Measurements from ENCODE around the gene CCT8.
"Not testable (repeated sequence)": the region's sequence is repeated elsewhere in the genome, so short reads cannot be mapped to it uniquely, and the experiment has no call there.

The CCT8 gene

DNA sequence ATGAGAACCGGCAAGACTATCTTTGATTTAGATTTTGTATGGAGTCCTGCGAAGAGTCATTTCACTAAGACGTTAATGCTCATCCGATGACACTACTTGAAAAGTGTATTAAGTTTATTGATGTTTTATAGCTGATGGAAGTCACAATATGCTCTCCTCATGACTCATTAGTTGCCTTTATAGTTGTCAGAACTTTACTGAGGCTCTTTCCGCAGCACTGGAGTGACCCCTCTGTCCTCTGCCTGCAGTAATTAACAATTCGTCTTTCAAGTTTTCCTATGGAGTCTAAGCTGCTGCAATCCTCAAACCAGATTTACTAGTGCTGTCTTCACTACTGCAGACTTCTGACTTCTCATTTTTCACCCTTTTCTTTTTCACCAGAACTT lies 48.1 kb downstream of the CCT8 start:
- Histone ChIP-seq H3K9me3 (ENCODE audit: control insufficient read depth in 5 of 5, low read length in 5 of 5) (no peaks in the 10 kb centered on the region), H3K9ac (ENCODE audit: low read length in 5 of 5) (peak overlapping the region; percentile 93 to 99 (median 99)), H3K36me3 (ENCODE audit: control insufficient read depth in 5 of 5, insufficient read depth in 5 of 5, low read length in 5 of 5) (peaks cover 0 to 6% (median 2%) of the 10 kb centered on the region in 5 donors), H3K27ac (ENCODE audit: low read depth, low read length) (peak overlapping the region; percentile 97), H3K4me3 (ENCODE audit: low read depth in 1 of 5, low read length in 5 of 5) (peak overlapping the region; percentile 78 to 97 (median 95)), H3K4me1 (ENCODE audit: control insufficient read depth in 5 of 5, insufficient read depth in 5 of 5, low read length in 5 of 5) (peaks cover 5 to 26% (median 17%) of the 10 kb centered on the region in 5 donors), H3K27me3 (ENCODE audit: control insufficient read depth in 5 of 5, insufficient read depth in 4 of 5, low read length in 5 of 5) (no peaks in the 10 kb centered on the region)

DNA sequence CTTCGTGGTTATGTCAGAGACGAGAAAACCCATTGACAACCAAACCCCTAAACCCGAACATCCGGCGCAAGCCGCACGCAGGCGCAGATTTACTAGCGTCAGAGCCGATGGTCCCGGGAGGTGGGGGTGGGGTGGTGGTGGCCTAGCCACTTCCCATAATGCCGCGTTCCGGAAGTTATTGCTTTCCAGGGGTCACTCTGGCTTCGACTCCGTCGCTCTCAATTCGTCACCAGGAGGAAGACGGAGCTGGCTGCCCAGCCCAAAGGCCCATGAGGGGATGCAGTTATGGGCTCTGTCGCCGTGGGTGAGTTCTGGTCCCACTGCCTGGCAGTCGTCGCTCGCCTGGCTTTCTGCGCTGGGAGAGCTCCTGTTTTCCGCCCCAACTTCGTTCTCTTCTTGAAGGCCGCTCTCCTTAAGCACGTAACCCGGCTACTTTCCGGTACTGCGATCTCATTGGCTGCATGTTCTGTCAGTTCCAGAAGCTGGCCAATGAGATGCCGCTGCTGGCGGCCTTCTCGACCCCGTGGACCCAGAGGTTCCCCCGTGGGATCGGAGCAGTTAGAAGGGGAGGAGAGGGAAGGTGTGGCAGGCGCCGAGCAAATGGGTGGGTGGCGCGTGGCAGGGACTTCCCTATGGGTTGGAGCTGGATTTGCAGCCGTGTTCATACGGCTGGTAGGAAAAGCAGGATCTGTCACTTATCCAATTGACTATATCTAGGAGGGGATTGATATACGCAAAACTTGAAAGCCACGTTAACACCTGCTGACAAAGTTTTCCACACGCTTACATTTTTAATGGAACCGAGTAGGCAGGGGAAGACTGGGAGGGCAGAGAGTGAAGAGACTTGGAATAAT lies 48.7 kb downstream of the CCT8 start, which contains the start of gene USP16:
Gene USP16 (plus strand): TSS at position 195 of the 854 bp plus-strand sequence. CDS start 3,246 bp downstream, outside the sequence.
- peaks cover 0 to 6% (median 2%) of the 10 kb centered on the region in 5 donors for H3K36me3 ChIP-seq (ENCODE audit: control insufficient read depth in 5 of 5, insufficient read depth in 5 of 5, low read length in 5 of 5)
- H3K4me1 ChIP-seq (ENCODE audit: control insufficient read depth in 5 of 5, insufficient read depth in 5 of 5, low read length in 5 of 5), result peaks cover 7 to 26% (median 21%) of the 10 kb centered on the region in 5 donors
- H3K27me3 ChIP-seq (ENCODE audit: control insufficient read depth in 5 of 5, insufficient read depth in 4 of 5, low read length in 5 of 5), result no peaks in the 10 kb centered on the region
- no peaks in the 10 kb centered on the region for H3K9me3 ChIP-seq (ENCODE audit: control insufficient read depth in 5 of 5, low read length in 5 of 5)
- peak within 1 kb of the TSS; percentile 78 to 97 (median 95) for H3K4me3 ChIP-seq (ENCODE audit: low read depth in 1 of 5, low read length in 5 of 5)
- H3K27ac ChIP-seq (ENCODE audit: low read depth, low read length), result peak within 1 kb of the TSS; percentile 97
- peak within 1 kb of the TSS; percentile 93 to 99 (median 99) for H3K9ac ChIP-seq (ENCODE audit: low read length in 5 of 5)

GRCh38 chr21:29022166-29022565 lies 51.3 kb downstream of the CCT8 start:
- Histone ChIP-seq H3K36me3 (ENCODE audit: control insufficient read depth in 5 of 5, insufficient read depth in 5 of 5, low read length in 5 of 5) (no peaks in the 10 kb centered on the region), H3K4me3 (ENCODE audit: low read depth in 1 of 5, low read length in 5 of 5) (no peak overlapping the region), H3K27ac (ENCODE audit: low read depth, low read length) (no peak overlapping the region), H3K9ac (ENCODE audit: low read length in 5 of 5) (no peak overlapping the region), H3K4me1 (ENCODE audit: control insufficient read depth in 5 of 5, insufficient read depth in 5 of 5, low read length in 5 of 5) (peaks cover 7 to 37% (median 33%) of the 10 kb centered on the region in 5 donors), H3K27me3 (ENCODE audit: control insufficient read depth in 5 of 5, insufficient read depth in 4 of 5, low read length in 5 of 5) (no peaks in the 10 kb centered on the region), H3K9me3 (ENCODE audit: control insufficient read depth in 5 of 5, low read length in 5 of 5) (no peaks in the 10 kb centered on the region)

DNA sequence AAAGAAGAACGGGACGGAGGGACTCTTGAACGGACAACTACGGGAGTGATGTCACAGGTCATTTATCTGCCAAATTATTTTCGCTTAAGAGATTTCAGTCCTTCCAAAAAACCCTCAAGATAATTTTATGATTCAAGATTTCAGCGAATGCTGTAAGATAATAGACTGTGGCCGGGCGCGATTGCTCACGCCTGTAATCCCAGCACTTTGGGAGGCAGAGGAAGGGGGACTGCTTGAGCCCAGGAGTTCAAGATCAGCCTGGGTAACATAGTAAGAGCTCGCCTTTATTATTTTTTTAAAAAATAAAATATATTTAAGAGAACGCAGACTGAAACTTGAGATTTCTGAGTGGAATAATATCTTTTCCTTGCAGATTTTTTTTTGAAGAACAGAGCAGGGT lies 54.9 kb downstream of the CCT8 start:
- Histone ChIP-seq H3K4me3 (ENCODE audit: low read depth in 1 of 5, low read length in 5 of 5) (peak overlapping the region; percentile 64 to 97 (median 91)), H3K4me1 (ENCODE audit: control insufficient read depth in 5 of 5, insufficient read depth in 5 of 5, low read length in 5 of 5) (peaks cover 2 to 20% (median 18%) of the 10 kb centered on the region in 5 donors), H3K9ac (ENCODE audit: low read length in 5 of 5) (peak overlapping the region in 4 of 5 donors; percentile 76 to 93 (median 90)), H3K9me3 (ENCODE audit: control insufficient read depth in 5 of 5, low read length in 5 of 5) (no peaks in the 10 kb centered on the region), H3K27me3 (ENCODE audit: control insufficient read depth in 5 of 5, insufficient read depth in 4 of 5, low read length in 5 of 5) (no peaks in the 10 kb centered on the region), H3K36me3 (ENCODE audit: control insufficient read depth in 5 of 5, insufficient read depth in 5 of 5, low read length in 5 of 5) (no peaks in the 10 kb centered on the region), H3K27ac (ENCODE audit: low read depth, low read length) (peak overlapping the region; percentile 80)

DNA sequence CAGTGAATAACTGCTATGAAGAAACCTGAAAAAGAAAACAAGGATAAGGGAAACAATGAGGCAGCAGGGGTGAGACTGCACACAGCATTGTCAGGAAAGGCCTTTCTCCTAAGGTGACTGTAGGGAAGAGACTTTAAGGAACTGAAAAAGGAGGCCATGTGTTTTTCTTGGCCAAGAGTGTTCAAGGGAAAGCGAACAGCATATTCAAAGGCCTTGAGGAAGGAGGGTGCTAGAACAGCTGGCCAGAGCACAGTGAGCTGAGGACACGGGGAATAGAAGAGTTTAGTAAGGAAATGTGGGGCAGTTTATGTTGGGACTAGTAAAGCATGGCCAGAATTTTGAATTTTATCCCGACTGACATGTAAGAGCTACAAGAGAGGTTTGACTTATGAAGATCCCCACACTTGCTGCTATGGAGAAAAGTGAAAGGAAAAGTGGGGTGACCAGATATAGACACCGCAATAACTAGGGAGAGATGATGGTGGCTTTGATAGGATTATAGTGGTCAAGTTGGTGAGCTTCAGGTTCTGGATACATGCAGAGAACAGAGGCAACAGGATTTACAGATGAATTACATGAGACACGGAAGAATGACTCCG lies 55.7 kb downstream of the CCT8 start:
- peak overlapping the region in 2 of 5 donors; percentile 64 to 97 for H3K4me3 ChIP-seq (ENCODE audit: low read depth in 1 of 5, low read length in 5 of 5)
- H3K4me1 ChIP-seq (ENCODE audit: control insufficient read depth in 5 of 5, insufficient read depth in 5 of 5, low read length in 5 of 5), result peaks cover 2 to 20% (median 18%) of the 10 kb centered on the region in 5 donors
- H3K27ac ChIP-seq (ENCODE audit: low read depth, low read length), result no peak overlapping the region
- no peak overlapping the region for H3K9ac ChIP-seq (ENCODE audit: low read length in 5 of 5)
- no peaks in the 10 kb centered on the region for H3K27me3 ChIP-seq (ENCODE audit: control insufficient read depth in 5 of 5, insufficient read depth in 4 of 5, low read length in 5 of 5)
- H3K9me3 ChIP-seq (ENCODE audit: control insufficient read depth in 5 of 5, low read length in 5 of 5), result no peaks in the 10 kb centered on the region
- no peaks in the 10 kb centered on the region for H3K36me3 ChIP-seq (ENCODE audit: control insufficient read depth in 5 of 5, insufficient read depth in 5 of 5, low read length in 5 of 5)

DNA sequence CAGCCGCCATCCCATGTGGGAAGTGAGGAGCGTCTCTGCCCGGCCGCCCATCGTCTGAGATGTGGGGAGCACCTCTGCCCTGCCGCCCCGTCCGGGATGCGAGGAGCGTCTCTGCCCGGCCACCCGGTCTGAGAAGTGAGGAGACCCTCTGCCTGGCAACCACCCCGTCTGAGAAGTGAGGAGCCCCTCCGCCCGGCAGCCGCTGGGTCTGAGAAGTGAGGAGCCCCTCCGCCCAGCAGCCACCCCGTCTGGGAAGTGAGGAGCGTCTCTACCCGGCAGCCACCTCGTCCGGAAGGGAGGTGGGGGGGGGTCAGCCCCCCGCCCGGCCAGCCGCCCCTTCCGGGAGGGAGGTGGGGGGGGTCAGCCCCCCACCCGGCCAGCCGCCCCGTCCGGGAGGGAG lies 62.2 kb downstream of the CCT8 start:
- H3K27me3 ChIP-seq (ENCODE audit: control insufficient read depth in 5 of 5, insufficient read depth in 4 of 5, low read length in 5 of 5); H3K4me3 ChIP-seq (ENCODE audit: low read depth in 1 of 5, low read length in 5 of 5); H3K4me1 ChIP-seq (ENCODE audit: control insufficient read depth in 5 of 5, insufficient read depth in 5 of 5, low read length in 5 of 5); H3K9ac ChIP-seq (ENCODE audit: low read length in 5 of 5); H3K27ac ChIP-seq (ENCODE audit: low read depth, low read length); H3K9me3 ChIP-seq (ENCODE audit: control insufficient read depth in 5 of 5, low read length in 5 of 5): not testable (repeated sequence)
- peaks cover 10 to 24% (median 12%) of the 10 kb centered on the region in 5 donors for H3K36me3 ChIP-seq (ENCODE audit: control insufficient read depth in 5 of 5, insufficient read depth in 5 of 5, low read length in 5 of 5)

- Histone ChIP-seq H3K4me1 (ENCODE audit: control insufficient read depth in 5 of 5, insufficient read depth in 5 of 5, low read length in 5 of 5) (peaks cover 0 to 6% (median 3%) of the 10 kb centered on the region in 5 donors), H3K27me3 (ENCODE audit: control insufficient read depth in 5 of 5, insufficient read depth in 4 of 5, low read length in 5 of 5) (no peaks in the 10 kb centered on the region), H3K27ac (ENCODE audit: low read depth, low read length) (no peak overlapping the region), H3K9ac (ENCODE audit: low read length in 5 of 5) (no peak overlapping the region), H3K36me3 (ENCODE audit: control insufficient read depth in 5 of 5, insufficient read depth in 5 of 5, low read length in 5 of 5) (peaks cover 10 to 30% (median 14%) of the 10 kb centered on the region in 5 donors), H3K9me3 (ENCODE audit: control insufficient read depth in 5 of 5, low read length in 5 of 5) (no peaks in the 10 kb centered on the region), H3K4me3 (ENCODE audit: low read depth in 1 of 5, low read length in 5 of 5) (no peak overlapping the region)
Measured at GRCh38 chr21:29008367-29008766, 65.1 kb downstream of the CCT8 start.

- H3K36me3 ChIP-seq (ENCODE audit: control insufficient read depth in 5 of 5, insufficient read depth in 5 of 5, low read length in 5 of 5), result peaks cover 10 to 30% (median 14%) of the 10 kb centered on the region in 5 donors
- no peak overlapping the region for H3K9ac ChIP-seq (ENCODE audit: low read length in 5 of 5)
- H3K4me3 ChIP-seq (ENCODE audit: low read depth in 1 of 5, low read length in 5 of 5), result no peak overlapping the region
- H3K4me1 ChIP-seq (ENCODE audit: control insufficient read depth in 5 of 5, insufficient read depth in 5 of 5, low read length in 5 of 5), result peaks cover 0 to 10% (median 5%) of the 10 kb centered on the region in 5 donors
- no peak overlapping the region for H3K27ac ChIP-seq (ENCODE audit: low read depth, low read length)
- H3K27me3 ChIP-seq (ENCODE audit: control insufficient read depth in 5 of 5, insufficient read depth in 4 of 5, low read length in 5 of 5), result no peaks in the 10 kb centered on the region
- no peaks in the 10 kb centered on the region for H3K9me3 ChIP-seq (ENCODE audit: control insufficient read depth in 5 of 5, low read length in 5 of 5)
Measured at GRCh38 chr21:29007810-29008209, 65.6 kb downstream of the CCT8 start.

DNA sequence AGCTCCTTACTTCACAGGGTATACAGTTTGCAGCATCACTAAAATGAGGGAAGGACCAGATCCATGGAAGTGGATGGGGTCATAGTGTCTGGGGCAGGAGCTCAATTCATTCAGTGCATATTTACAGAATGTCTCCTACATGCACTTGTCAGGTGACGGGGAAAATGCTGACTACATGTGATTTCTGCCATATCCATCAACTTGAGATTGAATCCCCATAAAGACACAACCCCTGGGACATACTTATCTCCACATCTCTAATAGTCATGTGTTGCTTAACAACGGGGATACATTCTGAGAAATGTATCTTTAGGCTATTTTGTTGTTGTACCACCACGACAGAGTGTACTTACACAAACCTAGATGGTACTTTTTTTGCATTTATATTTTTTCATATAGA lies 66.3 kb downstream of the CCT8 start:
- Histone ChIP-seq H3K4me3 (ENCODE audit: low read depth in 1 of 5, low read length in 5 of 5) (no peak overlapping the region), H3K27me3 (ENCODE audit: control insufficient read depth in 5 of 5, insufficient read depth in 4 of 5, low read length in 5 of 5) (no peaks in the 10 kb centered on the region), H3K36me3 (ENCODE audit: control insufficient read depth in 5 of 5, insufficient read depth in 5 of 5, low read length in 5 of 5) (peaks cover 10 to 30% (median 14%) of the 10 kb centered on the region in 5 donors), H3K9ac (ENCODE audit: low read length in 5 of 5) (no peak overlapping the region), H3K27ac (ENCODE audit: low read depth, low read length) (no peak overlapping the region), H3K9me3 (ENCODE audit: control insufficient read depth in 5 of 5, low read length in 5 of 5) (no peaks in the 10 kb centered on the region), H3K4me1 (ENCODE audit: control insufficient read depth in 5 of 5, insufficient read depth in 5 of 5, low read length in 5 of 5) (peaks cover 0 to 14% (median 7%) of the 10 kb centered on the region in 5 donors)
